ENCODE measurements around the gene HCK.
"Not testable (repeated sequence)": the region's sequence is repeated elsewhere in the genome, so short reads cannot be mapped to it uniquely, and the experiment has no call there.

The HCK gene

GRCh38 chr20:32119734-32120133 is 67.7 kb downstream of the HCK start:
- Histone ChIP-seq H3K9me3 (no peaks in the 10 kb centered on the region), H3K4me1 (peaks cover 0 to 11% (median 5%) of the 10 kb centered on the region in 4 donors), H3K4me3 (no peak overlapping the region), H3K27ac (no peak overlapping the region), H3K36me3 (peaks cover 0 to 2% (median 0%) of the 10 kb centered on the region in 3 donors), H3K27me3 (no peaks in the 10 kb centered on the region)
- intact Hi-C loops (cut with DNase I; ENCODE audit: low total_unique reads): no loop called here
- TF ChIP-seq, protein P1, sequence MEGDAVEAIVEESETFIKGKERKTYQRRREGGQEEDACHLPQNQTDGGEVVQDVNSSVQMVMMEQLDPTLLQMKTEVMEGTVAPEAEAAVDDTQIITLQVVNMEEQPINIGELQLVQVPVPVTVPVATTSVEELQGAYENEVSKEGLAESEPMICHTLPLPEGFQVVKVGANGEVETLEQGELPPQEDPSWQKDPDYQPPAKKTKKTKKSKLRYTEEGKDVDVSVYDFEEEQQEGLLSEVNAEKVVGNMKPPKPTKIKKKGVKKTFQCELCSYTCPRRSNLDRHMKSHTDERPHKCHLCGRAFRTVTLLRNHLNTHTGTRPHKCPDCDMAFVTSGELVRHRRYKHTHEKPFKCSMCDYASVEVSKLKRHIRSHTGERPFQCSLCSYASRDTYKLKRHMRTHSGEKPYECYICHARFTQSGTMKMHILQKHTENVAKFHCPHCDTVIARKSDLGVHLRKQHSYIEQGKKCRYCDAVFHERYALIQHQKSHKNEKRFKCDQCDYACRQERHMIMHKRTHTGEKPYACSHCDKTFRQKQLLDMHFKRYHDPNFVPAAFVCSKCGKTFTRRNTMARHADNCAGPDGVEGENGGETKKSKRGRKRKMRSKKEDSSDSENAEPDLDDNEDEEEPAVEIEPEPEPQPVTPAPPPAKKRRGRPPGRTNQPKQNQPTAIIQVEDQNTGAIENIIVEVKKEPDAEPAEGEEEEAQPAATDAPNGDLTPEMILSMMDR (IDR thresholded peaks at IDR 0.05): no peak
- no peak for DNase-seq

DNA sequence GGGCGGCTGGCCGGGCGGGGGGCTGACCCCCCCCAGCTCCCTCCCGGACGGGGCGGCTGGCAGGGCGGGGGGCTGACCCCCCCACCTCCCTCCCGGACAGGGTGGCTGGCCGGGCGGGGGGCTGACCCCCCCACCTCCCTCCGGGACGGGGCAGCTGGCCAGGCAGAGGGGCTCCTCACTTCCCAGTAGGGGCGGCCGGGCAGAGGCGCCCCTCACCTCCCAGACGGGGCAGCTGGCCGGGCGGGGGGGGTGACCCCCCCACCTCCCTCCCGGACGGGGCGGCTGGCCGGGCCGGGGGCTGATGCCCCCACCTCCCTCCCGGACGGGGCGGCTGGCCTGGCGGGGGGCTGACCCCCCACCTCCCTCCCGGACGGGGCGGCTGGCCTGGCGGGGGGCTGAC is 69.9 kb downstream of the HCK start:
- H3K4me1 ChIP-seq; H3K36me3 ChIP-seq; H3K27ac ChIP-seq; H3K27me3 ChIP-seq; H3K9me3 ChIP-seq; DNase-seq; H3K4me3 ChIP-seq; intact Hi-C loops (cut with DNase I; ENCODE audit: low total_unique reads): not testable (repeated sequence)

- DNase-seq: no peak
- Histone ChIP-seq H3K27me3 (no peaks in the 10 kb centered on the region), H3K9me3 (no peaks in the 10 kb centered on the region), H3K4me3 (no peak overlapping the region), H3K27ac (no peak overlapping the region), H3K36me3 (peaks cover 0 to 6% (median 0%) of the 10 kb centered on the region in 3 donors), H3K4me1 (no peaks in the 10 kb centered on the region)
- intact Hi-C loops (cut with DNase I; ENCODE audit: low total_unique reads): no loop called here
- TF ChIP-seq, protein P1 (IDR thresholded peaks at IDR 0.05): no peak
Measured at GRCh38 chr20:32123088-32123487, 71.0 kb downstream of the HCK start.

DNA sequence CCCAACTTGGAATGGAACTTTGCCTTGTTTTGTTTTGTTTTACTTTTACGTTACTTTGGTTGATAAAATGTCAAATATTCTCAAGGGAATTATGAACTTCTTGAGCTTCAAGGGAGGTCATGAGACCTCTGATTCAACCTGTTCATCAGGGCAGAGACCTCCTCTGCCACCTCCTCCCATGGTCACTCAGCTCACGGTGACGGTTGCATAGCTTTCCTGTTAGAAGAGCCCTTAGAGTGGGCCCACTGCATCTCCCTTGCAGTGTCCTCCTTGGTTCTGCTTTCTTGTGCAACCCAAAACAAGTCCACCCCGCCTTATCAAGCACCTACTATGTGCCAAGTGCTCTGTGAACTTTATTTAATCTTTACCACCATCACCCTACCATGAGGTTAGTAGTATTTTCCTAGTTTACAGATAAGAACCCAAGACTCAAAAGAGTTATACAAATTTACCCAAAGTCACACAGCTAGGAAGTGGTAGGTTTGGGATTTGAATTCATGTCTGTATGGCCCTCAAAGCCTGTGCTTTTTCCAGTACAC is 72.9 kb downstream of the HCK start:
- intact Hi-C loops (cut with DNase I; ENCODE audit: low total_unique reads): no loop called here
- Histone ChIP-seq H3K9me3 (no peaks in the 10 kb centered on the region), H3K27me3 (no peaks in the 10 kb centered on the region), H3K36me3 (peaks cover 0 to 6% (median 0%) of the 10 kb centered on the region in 3 donors), H3K4me3 (no peak overlapping the region), H3K4me1 (no peaks in the 10 kb centered on the region), H3K27ac (no peak overlapping the region)
- no peak for DNase-seq
- TF ChIP-seq, protein P1 (IDR thresholded peaks at IDR 0.05): no peak

DNA sequence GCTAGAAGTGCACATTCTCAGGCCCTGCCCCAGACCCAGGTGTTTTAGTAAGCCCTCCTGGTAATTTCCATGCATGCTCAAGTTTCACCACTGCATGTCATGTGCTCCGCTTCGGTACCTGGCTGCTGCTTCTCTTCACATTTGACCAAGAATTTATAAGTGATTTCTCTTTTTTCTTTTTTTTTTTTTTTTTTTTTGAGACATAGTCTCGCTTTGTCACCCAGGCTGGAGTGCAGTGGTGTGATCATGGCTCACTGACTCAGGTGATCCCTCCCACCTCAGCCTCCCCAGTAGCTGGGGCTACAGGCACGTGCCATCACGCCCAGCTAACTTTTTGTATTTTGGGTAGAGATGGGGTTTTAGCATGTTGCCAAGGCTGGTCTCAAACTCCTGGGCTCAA is 73.5 kb downstream of the HCK start:
- H3K4me1 ChIP-seq: peaks cover 0 to 5% (median 0%) of the 10 kb centered on the region in 4 donors
- peaks cover 0 to 6% (median 0%) of the 10 kb centered on the region in 3 donors for H3K36me3 ChIP-seq
- no peak for DNase-seq
- H3K9me3 ChIP-seq: no peaks in the 10 kb centered on the region
- intact Hi-C loops (cut with DNase I; ENCODE audit: low total_unique reads): no loop called here
- H3K27ac ChIP-seq: no peak overlapping the region
- no peaks in the 10 kb centered on the region for H3K27me3 ChIP-seq
- no peak overlapping the region for H3K4me3 ChIP-seq
- TF ChIP-seq, protein P1 (IDR thresholded peaks at IDR 0.05): no peak

GRCh38 chr20:32126919-32127318 is 74.9 kb downstream of the HCK start:
- Histone ChIP-seq H3K9me3 (no peaks in the 10 kb centered on the region), H3K4me3 (no peak overlapping the region), H3K27ac (no peak overlapping the region), H3K4me1 (peaks cover 0 to 10% (median 0%) of the 10 kb centered on the region in 4 donors), H3K36me3 (peaks cover 0 to 6% (median 0%) of the 10 kb centered on the region in 3 donors), H3K27me3 (no peaks in the 10 kb centered on the region)
- no peak for DNase-seq
- TF ChIP-seq, protein P1 (IDR thresholded peaks at IDR 0.05): no peak
- intact Hi-C loops (cut with DNase I; ENCODE audit: low total_unique reads): no loop called here
